Glomerular visceral epithelial cell (primary cell): ENCODE measurements around the gene CDHR5.

ENCODE experiments used
- DNase-seq: peaks from one replicate; pipeline ENCODE4 v3.0.0-alpha.2; 2016; ENCODE audit errors: extremely low spot score

Gene CDHR5

GRCh38 chr11:621838-622237 lies 2.9 kb downstream of the CDHR5 start:
- DNase-seq = no peak

- no peak for DNase-seq
Measured at GRCh38 chr11:620935-621814, 3.6 kb downstream of the CDHR5 start.

- DNase-seq = no peak
Measured at GRCh38 chr11:620201-620600, 4.6 kb downstream of the CDHR5 start.

- DNase-seq = no peak
Measured at GRCh38 chr11:619628-620050, 5.1 kb downstream of the CDHR5 start.

- no peak for DNase-seq
Measured at GRCh38 chr11:618856-619627, 5.7 kb downstream of the CDHR5 start.

- no peak for DNase-seq
Measured at GRCh38 chr11:617912-618682, 6.7 kb downstream of the CDHR5 start.

GRCh38 chr11:617199-617911 lies 7.4 kb downstream of the CDHR5 start:
- no peak for DNase-seq

- no peak for DNase-seq
Measured at GRCh38 chr11:616320-617198, 8.2 kb downstream of the CDHR5 start.

DNA sequence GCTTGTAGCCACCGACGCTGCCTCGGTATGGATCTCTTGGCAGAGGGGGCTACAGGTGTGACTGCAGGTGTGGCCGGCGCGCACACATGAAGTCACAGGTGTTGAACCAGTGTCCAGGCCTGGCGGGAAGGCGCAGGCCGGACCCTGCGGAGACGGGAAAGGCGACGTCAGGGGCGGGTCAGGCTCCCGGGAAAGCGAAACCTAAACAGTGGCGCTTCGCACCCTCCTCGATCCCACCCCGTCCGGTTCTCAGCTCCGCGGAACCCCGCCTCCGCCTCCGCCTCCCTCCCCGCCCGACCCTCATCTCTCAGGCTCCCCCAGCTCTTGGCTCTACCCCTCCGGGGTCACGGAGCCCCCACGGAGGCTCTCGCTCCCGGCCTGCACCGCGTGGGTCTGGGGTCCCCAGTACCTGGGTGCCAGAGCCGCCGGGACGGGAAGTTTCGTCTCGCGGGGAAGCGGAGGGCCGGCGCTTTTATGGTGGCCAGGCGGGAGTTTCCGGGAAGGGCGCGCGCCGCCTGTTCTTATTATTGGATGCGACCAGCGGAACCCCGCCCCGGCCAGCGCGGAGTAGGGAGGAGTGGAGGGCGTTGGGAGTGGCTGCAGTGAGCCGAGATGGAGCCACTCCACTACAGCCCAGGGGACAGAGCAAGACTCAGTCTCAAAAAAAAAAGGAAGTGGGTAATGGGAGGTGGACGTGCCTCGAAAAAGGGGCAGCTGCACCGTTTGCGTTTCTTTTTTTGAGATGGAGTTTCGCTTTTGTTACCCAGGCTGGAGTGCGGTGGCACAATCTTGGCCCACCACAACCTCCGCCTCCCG lies 9.0 kb downstream of the CDHR5 start, which contains the start of gene IRF7:
TSS of gene IRF7 (minus strand) at position 447 of the 816 bp plus-strand sequence. CDS start 586 bp downstream, outside the sequence.
- DNase-seq = peak; percentile 92

- DNase-seq = peak; percentile 23
Measured at GRCh38 chr11:614623-615503, 9.9 kb downstream of the CDHR5 start.

- DNase-seq = no peak
Measured at GRCh38 chr11:614021-614622, 10.6 kb downstream of the CDHR5 start.

DNA sequence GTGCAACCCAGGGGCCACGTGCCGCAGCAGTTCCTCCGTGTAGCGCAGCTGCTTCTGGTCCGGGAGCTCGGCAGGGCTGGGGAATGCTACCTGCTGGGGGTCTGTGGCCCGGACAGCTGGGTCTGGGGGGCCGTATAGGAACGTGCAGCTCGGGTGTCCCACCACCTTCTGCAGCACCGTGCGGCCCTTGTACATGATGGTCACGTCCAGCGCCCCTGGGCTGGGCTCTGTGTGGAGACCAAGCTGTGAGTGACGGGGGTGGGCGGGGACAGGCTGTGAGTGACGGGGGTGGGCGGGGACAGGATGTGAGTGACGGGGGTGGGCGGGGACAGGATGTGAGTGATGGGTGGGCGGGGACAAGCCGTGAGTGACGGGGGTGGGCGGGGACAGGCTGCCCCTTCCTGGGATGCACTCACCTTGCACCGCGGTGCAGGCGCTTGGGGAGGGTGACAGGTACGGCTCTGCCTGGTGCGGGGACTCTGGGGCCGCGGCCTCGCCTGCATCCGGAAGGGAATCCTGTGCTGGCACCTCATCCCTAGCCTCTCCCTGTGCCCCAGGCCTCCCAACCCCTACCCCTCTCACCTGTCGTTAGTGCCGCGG lies 11.3 kb downstream of the CDHR5 start:
- DNase-seq = peak; percentile 69

DNA sequence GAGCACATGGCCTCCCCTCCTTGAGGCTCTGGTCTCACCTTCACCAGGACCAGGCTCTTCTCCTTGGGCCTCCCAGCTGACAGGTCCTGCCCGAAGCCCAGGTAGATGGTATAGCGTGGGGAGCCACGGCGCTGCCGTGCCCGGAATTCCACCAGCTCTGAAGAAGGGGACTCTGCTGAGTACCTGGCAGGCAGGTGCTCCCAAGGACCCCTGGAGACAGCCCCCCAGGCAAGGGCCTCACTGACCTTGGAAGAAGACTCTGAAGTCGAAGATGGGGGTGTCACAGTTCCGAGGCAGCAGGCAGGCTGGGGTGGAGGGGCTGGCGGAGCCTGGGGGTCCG lies 11.8 kb downstream of the CDHR5 start:
- no peak for DNase-seq

DNA sequence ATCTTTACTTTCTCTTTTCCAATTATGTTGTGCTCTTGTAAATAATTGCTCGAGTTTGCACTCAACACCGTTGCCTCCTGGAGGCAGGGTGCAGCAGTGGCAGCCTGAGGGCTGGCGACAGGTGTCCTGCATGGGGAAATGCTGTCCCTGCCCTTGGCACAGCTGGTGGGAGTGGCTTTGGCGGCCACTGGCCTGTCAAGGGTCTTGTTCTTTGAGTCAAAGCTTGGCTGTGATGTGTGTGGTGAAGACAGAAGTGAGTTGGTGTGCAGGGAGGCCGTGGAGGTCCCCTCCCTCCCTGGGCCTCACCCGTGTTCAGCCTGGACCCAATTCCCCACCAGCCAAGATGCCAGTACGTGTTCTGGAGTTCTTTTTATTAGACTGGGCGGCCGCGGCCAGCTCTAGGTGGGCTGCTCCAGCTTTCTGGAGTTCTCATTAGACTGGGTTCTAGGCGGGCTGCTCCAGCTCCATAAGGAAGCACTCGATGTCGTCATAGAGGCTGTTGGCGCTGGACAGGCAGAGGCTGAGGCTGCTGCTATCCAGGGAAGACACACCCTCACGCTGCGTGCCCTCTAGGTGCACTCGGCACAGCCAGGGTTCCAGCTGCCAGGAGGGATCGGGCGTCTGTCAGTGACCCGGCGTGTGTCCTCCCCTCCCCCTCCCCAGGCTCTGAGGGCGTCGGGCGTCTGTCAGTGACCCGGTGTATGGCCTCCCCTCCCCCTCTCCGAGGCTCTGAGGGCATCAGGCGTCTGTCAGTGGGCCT lies 12.4 kb downstream of the CDHR5 start:
- peak; percentile 53 for DNase-seq

GRCh38 chr11:611001-611996 lies 13.5 kb downstream of the CDHR5 start:
- DNase-seq = no peak
